Fibroblast of lung (primary cell): ENCODE data around the gene MED28. TPM values are rescaled to one million over a fixed set of nuclear protein-coding genes. Genes with fewer than 3 reads are reported as not detected.

ENCODE experiments used
- DNase-seq, 2 donors: peaks; one replicate each; pipeline versions ENCODE4 v3.0.0 to v3.0.0-alpha.2; 2010; ENCODE audit warnings: low read depth in 2 of 2
- H2AFZ ChIP-seq: 2 replicates; pipeline ENCODE4 v1.5.1; 2012; ENCODE audit warnings: low read length, control low read depth, inconsistent platforms
- H3K27ac ChIP-seq: 2 replicates; pipeline ENCODE4 v1.5.1; 2011; ENCODE audit warnings: low read length, control low read depth; ENCODE audit not compliant: insufficient read depth
- H3K27me3 ChIP-seq: 2 replicates; pipeline ENCODE4 v1.5.1; 2011; ENCODE audit warnings: mild to moderate bottlenecking, low read length; ENCODE audit not compliant: control insufficient read depth, insufficient read depth
- H3K36me3 ChIP-seq: 2 replicates; pipeline ENCODE4 v1.5.1; 2011; ENCODE audit warnings: low read length; ENCODE audit not compliant: control insufficient read depth, insufficient read depth
- H3K4me1 ChIP-seq: 2 replicates; pipeline ENCODE4 v1.5.1; 2011; ENCODE audit warnings: low read length; ENCODE audit not compliant: control insufficient read depth, insufficient read depth; ENCODE audit errors: extremely low read depth
- H3K4me2 ChIP-seq: 2 replicates; pipeline ENCODE4 v1.5.1; 2011; ENCODE audit warnings: low read length, control low read depth; ENCODE audit not compliant: insufficient read depth; ENCODE audit errors: extremely low read depth
- H3K4me3 ChIP-seq, 4 experiments: fragments of 200-600 bp in 1 of 4; sonication (generic) in 1 of 4; replicated peaks in 1 of 4; 2 replicates each; pipeline ENCODE4 v1.5.1; 2011 to 2016; ENCODE audit warnings: low read length in 4 of 4, low read depth in 3 of 4, mild to moderate bottlenecking in 3 of 4, control low read depth in 2 of 4, inconsistent platforms in 1 of 4, mixed read lengths in 1 of 4; ENCODE audit not compliant: insufficient read depth in 1 of 4; ENCODE audit errors: control extremely low read depth in 1 of 4
- H3K79me2 ChIP-seq: 2 replicates; pipeline ENCODE4 v1.5.1; 2012; ENCODE audit warnings: mild to moderate bottlenecking, low read length, inconsistent platforms; ENCODE audit not compliant: control insufficient read depth, insufficient read depth
- H3K9ac ChIP-seq: 2 replicates; pipeline ENCODE4 v1.5.1; 2011; ENCODE audit warnings: mild to moderate bottlenecking, low read length, control low read depth; ENCODE audit not compliant: insufficient read depth
- H3K9me3 ChIP-seq: 2 replicates; pipeline ENCODE4 v1.5.1; 2012; ENCODE audit warnings: low read depth, low read length; ENCODE audit not compliant: control insufficient read depth, insufficient read depth
- H4K20me1 ChIP-seq: 2 replicates; pipeline ENCODE4 v1.5.1; 2011; ENCODE audit warnings: low read length; ENCODE audit not compliant: control insufficient read depth, insufficient read depth; ENCODE audit errors: extremely low read depth
- EZH2 ChIP-seq: IDR thresholded peaks from 2 replicates; pipeline ENCODE4 v1.5.1; 2012; ENCODE audit warnings: low read length, control low read depth, mild to moderate bottlenecking; ENCODE audit errors: missing control alignments
- polyA plus RNA-seq, 2 donors: library from polyadenylated mRNA; depleted of rRNA in 1 of 2; stranded (reverse) in 1 of 2; unstranded in 1 of 2; fragments of >200 nt; gene quantifications; 2 replicates each; pipeline ENCODE4 v1.2.1, GENCODE V29; 2011 to 2012; ENCODE audit warnings: missing spikeins in 1 of 2
- total RNA-seq: library from RNA; depleted of rRNA; stranded (reverse); fragments of >200 nt; gene quantifications from 2 replicates; pipeline ENCODE4 v1.2.1, GENCODE V29; 2014
- TF ChIP-seq, protein P1 (sequence below), 2 donors: IDR thresholded peaks in 1 of 2; conservative IDR thresholded peaks in 1 of 2; 1 replicate in 1 of 2; 2 replicates in 1 of 2; pipeline ENCODE4 v1.5.1; 2011 to 2012; ENCODE audit warnings: low read length in 2 of 2, control low read depth in 1 of 2, inconsistent platforms in 1 of 2, low read depth in 1 of 2, mild to moderate bottlenecking in 1 of 2

The MED28 gene
- total and polyA plus RNA-seq, 2 donors (not counting 1 experiment from before 2014, with no cell fraction given), result 16.8 to 20.1 TPM

DNA sequence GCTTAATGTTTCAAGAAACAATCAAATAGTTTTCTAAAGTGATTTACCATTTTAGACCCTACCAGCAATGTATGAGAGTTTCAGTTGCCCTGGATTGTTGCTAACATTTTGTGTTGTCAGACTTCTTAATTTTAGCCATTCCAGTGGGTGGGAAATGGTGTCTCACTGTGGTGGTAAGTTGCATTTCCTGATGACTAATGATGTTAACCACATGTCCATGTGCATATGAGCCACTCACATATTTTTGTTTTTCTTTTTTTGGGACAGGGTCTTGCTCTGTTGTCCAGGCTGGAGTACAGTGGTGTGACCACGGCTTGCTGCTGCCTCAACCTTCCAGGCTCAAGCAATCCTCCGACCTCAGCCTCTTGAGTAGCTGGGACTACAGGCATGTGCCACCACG is 48.3 kb downstream of the MED28 start:
- DNase-seq, result peak; percentile 6 to 41
- Histone ChIP-seq H3K9ac (no peak overlapping the region), H2AFZ (no peak overlapping the region), H3K4me3 (no peak overlapping the region), H3K4me1 (no peaks in the 10 kb centered on the region), H3K36me3 (no peaks in the 10 kb centered on the region), H4K20me1 (no peaks in the 10 kb centered on the region), H3K9me3 (no peaks in the 10 kb centered on the region), H3K27me3 (peaks cover 2% of the 10 kb centered on the region), H3K27ac (no peak overlapping the region), H3K4me2 (no peak overlapping the region), H3K79me2 (no peaks in the 10 kb centered on the region)
- TF ChIP-seq EZH2, result no peak
- TF ChIP-seq, protein P1, sequence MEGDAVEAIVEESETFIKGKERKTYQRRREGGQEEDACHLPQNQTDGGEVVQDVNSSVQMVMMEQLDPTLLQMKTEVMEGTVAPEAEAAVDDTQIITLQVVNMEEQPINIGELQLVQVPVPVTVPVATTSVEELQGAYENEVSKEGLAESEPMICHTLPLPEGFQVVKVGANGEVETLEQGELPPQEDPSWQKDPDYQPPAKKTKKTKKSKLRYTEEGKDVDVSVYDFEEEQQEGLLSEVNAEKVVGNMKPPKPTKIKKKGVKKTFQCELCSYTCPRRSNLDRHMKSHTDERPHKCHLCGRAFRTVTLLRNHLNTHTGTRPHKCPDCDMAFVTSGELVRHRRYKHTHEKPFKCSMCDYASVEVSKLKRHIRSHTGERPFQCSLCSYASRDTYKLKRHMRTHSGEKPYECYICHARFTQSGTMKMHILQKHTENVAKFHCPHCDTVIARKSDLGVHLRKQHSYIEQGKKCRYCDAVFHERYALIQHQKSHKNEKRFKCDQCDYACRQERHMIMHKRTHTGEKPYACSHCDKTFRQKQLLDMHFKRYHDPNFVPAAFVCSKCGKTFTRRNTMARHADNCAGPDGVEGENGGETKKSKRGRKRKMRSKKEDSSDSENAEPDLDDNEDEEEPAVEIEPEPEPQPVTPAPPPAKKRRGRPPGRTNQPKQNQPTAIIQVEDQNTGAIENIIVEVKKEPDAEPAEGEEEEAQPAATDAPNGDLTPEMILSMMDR (conservative IDR thresholded peaks at IDR 0.05 in 1 of 2, IDR thresholded peaks at IDR 0.05 in 1 of 2; ENCODE audit: low read depth in 1 of 2, low read length in 2 of 2), result no peak

DNA sequence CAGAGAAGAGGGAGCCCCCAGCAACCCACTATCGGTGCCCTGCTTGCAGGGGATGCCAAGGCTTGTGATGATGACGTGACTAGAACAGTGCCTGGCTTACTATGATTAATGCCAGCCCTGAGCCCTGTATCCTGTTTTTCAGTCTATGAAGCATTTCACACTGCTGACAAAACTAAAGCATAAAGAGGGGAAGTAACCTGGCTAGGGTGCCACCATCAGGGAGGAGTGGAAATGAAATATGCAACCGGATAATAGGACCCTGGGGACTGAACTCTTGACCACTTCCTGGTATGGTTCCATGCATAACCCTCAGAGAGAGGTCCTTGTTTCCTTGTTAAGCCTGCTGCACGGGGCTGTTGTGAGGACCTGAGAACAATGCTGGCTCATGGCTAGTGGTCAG is 50.3 kb downstream of the MED28 start:
- Histone ChIP-seq H4K20me1 (no peaks in the 10 kb centered on the region), H3K27ac (no peak overlapping the region), H3K9ac (no peak overlapping the region), H3K4me3 (no peak overlapping the region), H3K79me2 (no peaks in the 10 kb centered on the region), H3K4me2 (no peak overlapping the region), H3K27me3 (peaks cover 2% of the 10 kb centered on the region), H3K4me1 (no peaks in the 10 kb centered on the region), H2AFZ (no peak overlapping the region), H3K36me3 (no peaks in the 10 kb centered on the region), H3K9me3 (no peaks in the 10 kb centered on the region)
- DNase-seq, result no peak
- TF ChIP-seq, protein P1 (conservative IDR thresholded peaks at IDR 0.05 in 1 of 2, IDR thresholded peaks at IDR 0.05 in 1 of 2; ENCODE audit: low read depth in 1 of 2, low read length in 2 of 2), result no peak
- TF ChIP-seq EZH2, result no peak

DNA sequence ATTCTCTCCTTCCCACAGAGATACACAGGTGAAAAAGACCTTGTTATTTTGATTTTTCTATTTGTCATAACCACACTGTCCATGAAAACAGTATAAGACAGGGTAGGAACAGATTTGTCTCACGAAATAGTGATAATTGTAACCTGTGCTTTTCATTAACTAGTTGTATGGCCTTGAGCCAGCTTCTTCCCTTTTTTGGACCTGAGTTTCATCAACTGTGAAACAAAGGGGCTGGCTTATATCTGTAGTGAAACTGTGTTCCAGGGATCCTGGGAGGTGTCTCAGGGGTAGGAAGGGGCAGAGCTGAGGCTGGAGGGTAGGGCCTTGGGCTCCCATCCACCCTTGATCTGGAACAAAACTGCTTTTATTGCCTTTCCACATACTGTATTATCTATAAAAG is 50.9 kb downstream of the MED28 start:
- Histone ChIP-seq H2AFZ (no peak overlapping the region), H3K4me2 (no peak overlapping the region), H3K79me2 (no peaks in the 10 kb centered on the region), H3K9me3 (no peaks in the 10 kb centered on the region), H3K4me1 (no peaks in the 10 kb centered on the region), H3K36me3 (no peaks in the 10 kb centered on the region), H3K4me3 (no peak overlapping the region), H3K27me3 (peaks cover 2% of the 10 kb centered on the region), H4K20me1 (no peaks in the 10 kb centered on the region), H3K9ac (no peak overlapping the region), H3K27ac (no peak overlapping the region)
- no peak for DNase-seq
- TF ChIP-seq EZH2, result no peak
- TF ChIP-seq, protein P1 (conservative IDR thresholded peaks at IDR 0.05 in 1 of 2, IDR thresholded peaks at IDR 0.05 in 1 of 2; ENCODE audit: low read depth in 1 of 2, low read length in 2 of 2), result no peak
